H9 (cell line): ENCODE data around the gene BCO1. TPM values are rescaled to one million over a fixed set of nuclear protein-coding genes. Genes with fewer than 3 reads are reported as not detected.
A peak's percentile ranks its signal among the peaks of the same experiment; 100 is the strongest.

Experiments
- DNase-seq: peaks from one replicate; pipeline ENCODE4 v3.0.0-alpha.2; 2017
- H2AFZ ChIP-seq: one replicate; pipeline ENCODE4 v1.6.1; 2013; ENCODE audit warnings: mild to moderate bottlenecking, low read length, control low read depth, moderate library complexity
- H2AK5ac ChIP-seq: 2 replicates; pipeline ENCODE4 v1.6.1; 2013; ENCODE audit warnings: low read length, control low read depth, mixed read lengths; ENCODE audit not compliant: insufficient read length
- H2BK120ac ChIP-seq: one replicate; pipeline ENCODE4 v1.6.1; 2013; ENCODE audit warnings: low read depth, mild to moderate bottlenecking, low read length, control low read depth, inconsistent platforms; ENCODE audit not compliant: poor library complexity, severe bottlenecking
- H2BK12ac ChIP-seq: 2 replicates; pipeline ENCODE4 v1.6.1; 2013; ENCODE audit warnings: low read length, control low read depth, mixed read lengths, low read depth; ENCODE audit not compliant: insufficient read length
- H2BK15ac ChIP-seq: 2 replicates; pipeline ENCODE4 v1.6.1; 2013; ENCODE audit warnings: low read depth, low read length, control low read depth
- H2BK20ac ChIP-seq: one replicate; pipeline ENCODE4 v1.6.1; 2013; ENCODE audit warnings: low read depth, mild to moderate bottlenecking, low read length, control low read depth, inconsistent platforms; ENCODE audit not compliant: poor library complexity, severe bottlenecking
- H2BK5ac ChIP-seq: 2 replicates; pipeline ENCODE4 v1.6.1; 2013; ENCODE audit warnings: low read length, control low read depth, mixed read lengths; ENCODE audit not compliant: insufficient read length
- H3K14ac ChIP-seq: 2 replicates; pipeline ENCODE4 v1.6.1; 2013; ENCODE audit warnings: low read length, control low read depth; ENCODE audit not compliant: insufficient read depth
- H3K18ac ChIP-seq: 2 replicates; pipeline ENCODE4 v1.6.1; 2013; ENCODE audit warnings: low read depth, mild to moderate bottlenecking, mixed read lengths, low read length, control low read depth; ENCODE audit not compliant: insufficient read length
- H3K23ac ChIP-seq: 2 replicates; pipeline ENCODE4 v1.6.1; 2013; ENCODE audit warnings: low read length, control low read depth, mixed read lengths, low read depth; ENCODE audit not compliant: insufficient read length
- H3K23me2 ChIP-seq: 2 replicates; pipeline ENCODE4 v1.6.1; 2013; ENCODE audit warnings: low read depth, mild to moderate bottlenecking, mixed read lengths, low read length, control low read depth; ENCODE audit not compliant: insufficient read length, poor library complexity, severe bottlenecking
- H3K27ac ChIP-seq: 2 replicates; pipeline ENCODE4 v1.5.1; 2013; ENCODE audit warnings: low read length, control low read depth, mixed read lengths, low read depth; ENCODE audit not compliant: insufficient read length
- H3K27me3 ChIP-seq: 2 replicates; pipeline ENCODE4 v1.6.1; 2013; ENCODE audit warnings: low read length, control low read depth, inconsistent platforms; ENCODE audit not compliant: insufficient read depth
- H3K4ac ChIP-seq: 2 replicates; pipeline ENCODE4 v1.6.1; 2013; ENCODE audit warnings: low read depth, mild to moderate bottlenecking, control low read depth, inconsistent platforms, low read length, moderate library complexity
- H3K4me1 ChIP-seq: 2 replicates; pipeline ENCODE4 v1.6.1; 2013; ENCODE audit warnings: low read length, control low read depth, inconsistent platforms; ENCODE audit not compliant: insufficient read depth
- H3K4me2 ChIP-seq: 2 replicates; pipeline ENCODE4 v1.6.1; 2013; ENCODE audit warnings: low read length, control low read depth, mixed read lengths; ENCODE audit not compliant: insufficient read length, insufficient read depth
- H3K56ac ChIP-seq: 2 replicates; pipeline ENCODE4 v1.6.1; 2013; ENCODE audit warnings: low read depth, mild to moderate bottlenecking, mixed read lengths, low read length, control low read depth; ENCODE audit not compliant: insufficient read length
- H3K79me1 ChIP-seq: 2 replicates; pipeline ENCODE4 v1.6.1; 2013; ENCODE audit warnings: low read depth, mild to moderate bottlenecking, moderate library complexity, low read length, control low read depth, inconsistent platforms; ENCODE audit not compliant: insufficient read depth, poor library complexity, severe bottlenecking
- H3K79me2 ChIP-seq: 2 replicates; pipeline ENCODE4 v1.6.1; 2013; ENCODE audit warnings: low read length, control low read depth, inconsistent platforms; ENCODE audit not compliant: insufficient read depth
- H3K9ac ChIP-seq: 2 replicates; pipeline ENCODE4 v1.6.1; 2013; ENCODE audit warnings: low read length, control low read depth, mixed read lengths; ENCODE audit not compliant: insufficient read length; ENCODE audit errors: extremely low read depth
- H3K9me3 ChIP-seq: one replicate; pipeline ENCODE4 v1.6.1; 2013; ENCODE audit warnings: low read depth, low read length, inconsistent platforms; ENCODE audit not compliant: control insufficient read depth
- H3T11ph ChIP-seq: one replicate; pipeline ENCODE4 v1.6.1; 2013; ENCODE audit warnings: mild to moderate bottlenecking, low read length, control low read depth, inconsistent platforms
- H4K20me1 ChIP-seq: one replicate; pipeline ENCODE4 v1.6.1; 2013; ENCODE audit not compliant: control insufficient read depth, insufficient read length, insufficient read depth
- H4K5ac ChIP-seq: 2 replicates; pipeline ENCODE4 v1.6.1; 2013; ENCODE audit warnings: low read depth, mild to moderate bottlenecking, mixed read lengths, low read length, control low read depth; ENCODE audit not compliant: insufficient read length
- H4K8ac ChIP-seq: replicated peaks from 2 replicates; pipeline ENCODE4 v1.6.1; 2013; ENCODE audit warnings: low read length, control low read depth, mixed read lengths, low read depth; ENCODE audit not compliant: insufficient read length
- H4K91ac ChIP-seq: 2 replicates; pipeline ENCODE4 v1.6.1; 2013; ENCODE audit warnings: low read depth, mild to moderate bottlenecking, moderate library complexity, mixed read lengths, low read length, control low read depth; ENCODE audit not compliant: insufficient read length
- H3K27ac Mint-ChIP-seq, 3 experiments: 2 replicates in 2 of 3; 3 replicates in 1 of 3; pipeline ENCODE4 v1.8.0; 2020 to 2021; ENCODE audit warnings: mixed read lengths in 3 of 3, mild to moderate bottlenecking in 1 of 3, moderate library complexity in 1 of 3
- H3K27me3 Mint-ChIP-seq: 2 replicates; pipeline ENCODE4 v1.8.0; 2021; ENCODE audit warnings: low read depth, mild to moderate bottlenecking, moderate library complexity, mixed read lengths
- H3K36me3 Mint-ChIP-seq, 3 experiments: 2 replicates in 2 of 3; 3 replicates in 1 of 3; pipeline ENCODE4 v1.8.0; 2020 to 2021; ENCODE audit warnings: low read depth in 3 of 3, mixed read lengths in 3 of 3; ENCODE audit not compliant: insufficient read depth in 1 of 3
- H3K4me1 Mint-ChIP-seq, 2 experiments: 2 replicates each; pipeline ENCODE4 v1.8.0; 2020; ENCODE audit warnings: mixed read lengths in 2 of 2
- H3K4me3 Mint-ChIP-seq, 2 experiments: 2 replicates in 1 of 2; 3 replicates in 1 of 2; pipeline ENCODE4 v1.8.0; 2020 to 2021; ENCODE audit warnings: mild to moderate bottlenecking in 2 of 2, mixed read lengths in 2 of 2, moderate library complexity in 1 of 2
- H3K9me3 Mint-ChIP-seq, 2 experiments: 2 replicates in 1 of 2; 3 replicates in 1 of 2; pipeline ENCODE4 v1.8.0; 2020; ENCODE audit warnings: mild to moderate bottlenecking in 2 of 2, mixed read lengths in 2 of 2, moderate library complexity in 1 of 2
- whole genome bisulfite sequencing: extraction: QIAGEN DNeasy Blood & Tissue Kit; methylation state at CpG from one replicate; pipeline ENCODE4 v1.1.7; 2013; ENCODE audit warnings: missing lambda C conversion rate, low lambda C conversion rate, mixed read lengths; ENCODE audit not compliant: insufficient read length; ENCODE audit errors: extremely low coverage; 5-methylcytosine and 5-hydroxymethylcytosine counted together
- long read RNA-seq: library from polyadenylated mRNA; unstranded; transcript quantifications from one replicate; pipeline ENCODE4 v2.0.0, GENCODE V29; 2020
- total RNA-seq: library from RNA; stranded (reverse); gene quantifications from 2 replicates; pipeline ENCODE4 v1.2.1, GENCODE V29; 2021
- TF ChIP-seq, protein P1 (sequence below): fragments of 200-600 bp; sonication (generic); conservative IDR thresholded peaks from 3 replicates; pipeline ENCODE4 v1.8.0; 2021; ENCODE audit warnings: antibody characterized with exemption, mild to moderate bottlenecking

Gene BCO1, protein sequence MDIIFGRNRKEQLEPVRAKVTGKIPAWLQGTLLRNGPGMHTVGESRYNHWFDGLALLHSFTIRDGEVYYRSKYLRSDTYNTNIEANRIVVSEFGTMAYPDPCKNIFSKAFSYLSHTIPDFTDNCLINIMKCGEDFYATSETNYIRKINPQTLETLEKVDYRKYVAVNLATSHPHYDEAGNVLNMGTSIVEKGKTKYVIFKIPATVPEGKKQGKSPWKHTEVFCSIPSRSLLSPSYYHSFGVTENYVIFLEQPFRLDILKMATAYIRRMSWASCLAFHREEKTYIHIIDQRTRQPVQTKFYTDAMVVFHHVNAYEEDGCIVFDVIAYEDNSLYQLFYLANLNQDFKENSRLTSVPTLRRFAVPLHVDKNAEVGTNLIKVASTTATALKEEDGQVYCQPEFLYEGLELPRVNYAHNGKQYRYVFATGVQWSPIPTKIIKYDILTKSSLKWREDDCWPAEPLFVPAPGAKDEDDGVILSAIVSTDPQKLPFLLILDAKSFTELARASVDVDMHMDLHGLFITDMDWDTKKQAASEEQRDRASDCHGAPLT
- total RNA-seq, result not detected in 2 replicates
- long read RNA-seq, result 0 reads

DNA sequence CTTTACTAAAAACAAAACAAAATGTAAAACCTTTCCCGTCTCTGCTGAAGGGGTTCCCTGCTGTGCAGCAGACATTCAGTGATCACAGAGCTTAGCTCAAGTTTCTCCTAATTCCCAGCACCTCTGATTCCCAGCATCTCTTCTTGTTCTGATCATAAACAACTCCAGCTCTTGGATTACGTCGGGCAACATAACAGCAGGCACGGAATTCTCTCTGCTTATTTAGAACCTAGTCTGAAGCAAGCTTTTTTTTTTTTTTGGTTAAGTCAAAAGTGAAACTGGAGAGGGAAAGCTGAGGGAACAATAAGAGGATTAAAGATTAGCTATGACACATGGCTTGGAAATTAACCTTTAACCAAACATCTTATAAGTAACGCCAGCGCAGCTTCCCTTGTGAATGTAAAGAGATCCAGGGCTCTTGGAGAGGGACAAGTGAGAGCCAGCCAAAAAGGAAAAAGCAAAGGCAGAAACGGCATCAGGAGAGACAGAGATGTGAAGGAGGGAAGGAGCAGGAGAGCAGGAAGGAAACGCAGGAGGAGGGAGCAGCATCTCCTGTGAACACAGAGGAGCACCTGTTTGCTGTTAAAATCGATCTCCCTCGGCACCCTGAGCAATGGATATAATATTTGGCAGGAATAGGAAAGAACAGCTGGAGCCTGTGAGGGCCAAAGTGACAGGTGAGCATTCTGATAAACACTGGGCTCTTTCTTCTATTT lies at the start of gene BCO1:
Gene BCO1, plus strand, starts transcription at position 394 of the 716 bp plus-strand sequence. Its CDS starts 220 bp downstream, at position 614.
- Histone ChIP-seq H3K56ac (no peak within 1 kb of the TSS), H3K27me3 (no peaks in the 10 kb centered on the region), H3K79me2 (no peaks in the 10 kb centered on the region), H3K4me1 (no peaks in the 10 kb centered on the region; the same call in 1 of the 2 replicates), H3K9ac (peak within 1 kb of the TSS; percentile 51), H3K79me1 (no peaks in the 10 kb centered on the region), H3K23me2 (peaks cover 3% of the 10 kb centered on the region), H3K23ac (no peak within 1 kb of the TSS), H3K4me2 (peak within 1 kb of the TSS; percentile 88), H3K18ac (peak within 1 kb of the TSS; percentile 67), H3K14ac (no peak within 1 kb of the TSS), H3T11ph (no peak within 1 kb of the TSS), H2BK20ac (peak within 1 kb of the TSS; percentile 61), H4K5ac (peak within 1 kb of the TSS; percentile 81), H2BK120ac (no peak within 1 kb of the TSS), H4K8ac (no peak within 1 kb of the TSS), H4K20me1 (no peaks in the 10 kb centered on the region), H2AK5ac (no peak within 1 kb of the TSS), H3K4ac (no peak within 1 kb of the TSS), H2AFZ (peak within 1 kb of the TSS; percentile 86), H4K91ac (no peak within 1 kb of the TSS), H3K27ac (peak within 1 kb of the TSS; percentile 68), H3K9me3 (no peaks in the 10 kb centered on the region), H2BK5ac (peak within 1 kb of the TSS; percentile 68), H2BK12ac (peak within 1 kb of the TSS; percentile 76), H2BK15ac (peak within 1 kb of the TSS; percentile 91; the same call in 1 of the 2 replicates)
- Mint-ChIP-seq H3K27ac (peak within 1 kb of the TSS; percentile 86 to 98 (median 87)), H3K27me3 (no peaks in the 10 kb centered on the region; the same call in none of the 2 replicates), H3K4me1 (peaks cover 21 to 33% of the 10 kb centered on the region in 2 experiments), H3K9me3 (no peaks in the 10 kb centered on the region), H3K36me3 (no peaks in the 10 kb centered on the region), H3K4me3 (peak within 1 kb of the TSS; percentile 31 to 72)
- WGBS, result no CpG with 5 or more reads among the region's 10 CpGs
- TF ChIP-seq, protein P1, sequence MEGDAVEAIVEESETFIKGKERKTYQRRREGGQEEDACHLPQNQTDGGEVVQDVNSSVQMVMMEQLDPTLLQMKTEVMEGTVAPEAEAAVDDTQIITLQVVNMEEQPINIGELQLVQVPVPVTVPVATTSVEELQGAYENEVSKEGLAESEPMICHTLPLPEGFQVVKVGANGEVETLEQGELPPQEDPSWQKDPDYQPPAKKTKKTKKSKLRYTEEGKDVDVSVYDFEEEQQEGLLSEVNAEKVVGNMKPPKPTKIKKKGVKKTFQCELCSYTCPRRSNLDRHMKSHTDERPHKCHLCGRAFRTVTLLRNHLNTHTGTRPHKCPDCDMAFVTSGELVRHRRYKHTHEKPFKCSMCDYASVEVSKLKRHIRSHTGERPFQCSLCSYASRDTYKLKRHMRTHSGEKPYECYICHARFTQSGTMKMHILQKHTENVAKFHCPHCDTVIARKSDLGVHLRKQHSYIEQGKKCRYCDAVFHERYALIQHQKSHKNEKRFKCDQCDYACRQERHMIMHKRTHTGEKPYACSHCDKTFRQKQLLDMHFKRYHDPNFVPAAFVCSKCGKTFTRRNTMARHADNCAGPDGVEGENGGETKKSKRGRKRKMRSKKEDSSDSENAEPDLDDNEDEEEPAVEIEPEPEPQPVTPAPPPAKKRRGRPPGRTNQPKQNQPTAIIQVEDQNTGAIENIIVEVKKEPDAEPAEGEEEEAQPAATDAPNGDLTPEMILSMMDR, result no peak
- DNase-seq, result peak; percentile 39
